GM12878 (cell line): ENCODE data around the gene OR2H2.

ENCODE experiments used
- TBL1XR1 ChIP-seq: IDR thresholded peaks from 2 replicates; pipeline ENCODE4 v1.6.1; 2012; ENCODE audit warnings: low read depth, low read length, improper control_type of control experiment
- TF ChIP-seq, protein P1 (sequence below), 3 experiments: IDR thresholded peaks in 2 of 3; conservative IDR thresholded peaks in 1 of 3; 2 replicates each; pipeline ENCODE4 v1.5.1; 2011; ENCODE audit warnings: low read depth in 3 of 3, low read length in 3 of 3, mild to moderate bottlenecking in 3 of 3, control low read depth in 2 of 3, moderate library complexity in 2 of 3, inconsistent platforms in 1 of 3, mixed read lengths in 1 of 3; ENCODE audit not compliant: control insufficient read depth in 2 of 3, insufficient read depth in 1 of 3; ENCODE audit errors: extremely low read depth in 1 of 3

DNA sequence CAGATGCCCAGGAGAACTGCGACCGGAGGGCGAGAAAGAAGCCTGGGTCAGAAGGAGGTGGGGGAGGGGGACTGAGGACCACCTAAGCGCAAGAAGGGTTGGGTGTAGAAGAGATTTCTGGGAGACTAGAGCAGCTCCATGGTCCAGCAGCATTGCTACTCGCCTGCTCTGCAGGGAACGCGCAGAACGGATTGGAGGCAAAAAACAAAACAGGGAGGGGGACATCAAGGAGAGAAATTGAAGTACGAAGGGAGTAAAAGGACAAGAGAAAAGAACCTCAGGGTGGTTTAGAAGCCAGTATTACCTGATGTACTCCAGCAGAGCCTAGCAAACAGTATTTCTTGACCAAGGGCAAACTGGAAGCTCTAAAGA lies 48.6 kb downstream of the OR2H2 start:
- TF ChIP-seq, protein P1, sequence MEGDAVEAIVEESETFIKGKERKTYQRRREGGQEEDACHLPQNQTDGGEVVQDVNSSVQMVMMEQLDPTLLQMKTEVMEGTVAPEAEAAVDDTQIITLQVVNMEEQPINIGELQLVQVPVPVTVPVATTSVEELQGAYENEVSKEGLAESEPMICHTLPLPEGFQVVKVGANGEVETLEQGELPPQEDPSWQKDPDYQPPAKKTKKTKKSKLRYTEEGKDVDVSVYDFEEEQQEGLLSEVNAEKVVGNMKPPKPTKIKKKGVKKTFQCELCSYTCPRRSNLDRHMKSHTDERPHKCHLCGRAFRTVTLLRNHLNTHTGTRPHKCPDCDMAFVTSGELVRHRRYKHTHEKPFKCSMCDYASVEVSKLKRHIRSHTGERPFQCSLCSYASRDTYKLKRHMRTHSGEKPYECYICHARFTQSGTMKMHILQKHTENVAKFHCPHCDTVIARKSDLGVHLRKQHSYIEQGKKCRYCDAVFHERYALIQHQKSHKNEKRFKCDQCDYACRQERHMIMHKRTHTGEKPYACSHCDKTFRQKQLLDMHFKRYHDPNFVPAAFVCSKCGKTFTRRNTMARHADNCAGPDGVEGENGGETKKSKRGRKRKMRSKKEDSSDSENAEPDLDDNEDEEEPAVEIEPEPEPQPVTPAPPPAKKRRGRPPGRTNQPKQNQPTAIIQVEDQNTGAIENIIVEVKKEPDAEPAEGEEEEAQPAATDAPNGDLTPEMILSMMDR (IDR thresholded peaks at IDR 0.05 in 2 of 3, conservative IDR thresholded peaks at IDR 0.05 in 1 of 3; ENCODE audit: control insufficient read depth in 2 of 3, extremely low read depth in 1 of 3, insufficient read depth in 1 of 3, low read depth in 3 of 3, low read length in 3 of 3) = no peak
- TF ChIP-seq TBL1XR1 = no peak
